GM21360 (cell line): ENCODE measurements around the gene ZGPAT.
"Not testable (repeated sequence)": the region's sequence is repeated elsewhere in the genome, so short reads cannot be mapped to it uniquely, and the experiment has no call there.

Experiments
- ATAC-seq: cut with Tn5 transposase; IDR thresholded peaks from one replicate; pipeline ENCODE4 v1.9.1; 2021; ENCODE audit warnings: mild to moderate bottlenecking, moderate library complexity; ENCODE audit not compliant: unreplicated experiment

ZGPAT gene

DNA sequence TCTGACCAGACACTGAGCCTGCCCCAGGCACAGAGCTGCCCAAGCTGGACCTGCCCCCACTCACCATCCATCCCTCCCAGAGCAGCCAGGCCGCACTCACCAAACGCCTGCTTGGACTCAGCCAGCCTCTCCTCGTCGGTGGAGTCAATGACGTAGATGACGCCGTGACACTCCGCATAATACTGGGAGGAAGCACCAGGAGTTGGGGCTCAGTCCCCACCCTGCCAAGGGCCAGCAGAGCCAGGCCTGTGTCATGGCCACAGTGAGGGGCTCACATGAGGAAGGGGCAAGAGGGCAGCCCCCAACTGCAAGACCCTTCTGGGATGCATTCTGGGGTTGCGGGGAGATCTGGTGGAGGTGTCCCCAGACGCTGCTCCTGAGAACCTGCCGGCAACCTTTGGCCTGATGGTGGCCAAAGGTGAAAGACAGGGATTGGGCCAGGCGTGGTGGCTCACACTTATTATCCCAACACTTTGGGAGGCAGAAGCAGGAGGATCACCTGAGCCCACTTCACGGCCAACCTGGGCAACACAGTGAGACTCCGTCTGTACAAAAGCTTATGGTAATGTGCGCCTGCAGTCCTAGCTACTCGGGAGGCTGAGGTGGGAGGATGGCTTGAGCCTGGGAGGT lies 5.7 kb upstream of the ZGPAT start:
- no peak for ATAC-seq

DNA sequence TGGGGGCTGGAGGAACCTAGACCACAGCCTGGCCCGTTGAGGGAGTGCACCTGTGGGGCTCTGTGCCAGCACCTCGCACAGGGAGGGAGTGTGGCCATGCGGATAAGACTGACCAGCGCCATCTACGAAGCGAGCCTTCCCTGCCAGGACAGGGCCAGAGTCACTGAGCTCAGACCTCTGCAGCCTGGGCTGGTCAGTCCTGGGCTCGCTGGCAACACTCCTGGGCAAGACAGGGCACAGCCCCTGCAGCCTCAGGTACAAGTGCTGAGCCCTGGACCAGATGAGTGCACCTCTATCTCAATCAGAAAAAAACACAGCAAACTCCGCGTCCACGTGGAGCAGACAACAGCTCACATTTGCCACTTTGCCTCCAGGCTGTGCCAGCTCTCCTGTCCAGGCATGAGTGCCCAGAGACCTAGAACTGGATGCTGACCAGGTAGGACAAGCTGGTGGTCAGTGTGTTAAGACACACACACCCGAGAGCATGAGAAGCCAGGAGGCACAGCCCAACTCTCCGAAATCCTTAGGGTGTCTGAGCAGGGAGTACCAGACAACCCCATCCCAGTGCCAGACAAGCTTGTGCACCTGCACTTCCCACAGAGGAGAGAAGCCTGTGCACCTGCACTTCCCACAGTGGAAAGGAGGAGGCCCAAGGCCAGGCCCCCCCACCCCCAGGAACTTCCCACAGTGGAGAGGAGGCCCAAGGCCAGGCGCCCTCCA lies 4.9 kb upstream of the ZGPAT start:
- no peak for ATAC-seq

DNA sequence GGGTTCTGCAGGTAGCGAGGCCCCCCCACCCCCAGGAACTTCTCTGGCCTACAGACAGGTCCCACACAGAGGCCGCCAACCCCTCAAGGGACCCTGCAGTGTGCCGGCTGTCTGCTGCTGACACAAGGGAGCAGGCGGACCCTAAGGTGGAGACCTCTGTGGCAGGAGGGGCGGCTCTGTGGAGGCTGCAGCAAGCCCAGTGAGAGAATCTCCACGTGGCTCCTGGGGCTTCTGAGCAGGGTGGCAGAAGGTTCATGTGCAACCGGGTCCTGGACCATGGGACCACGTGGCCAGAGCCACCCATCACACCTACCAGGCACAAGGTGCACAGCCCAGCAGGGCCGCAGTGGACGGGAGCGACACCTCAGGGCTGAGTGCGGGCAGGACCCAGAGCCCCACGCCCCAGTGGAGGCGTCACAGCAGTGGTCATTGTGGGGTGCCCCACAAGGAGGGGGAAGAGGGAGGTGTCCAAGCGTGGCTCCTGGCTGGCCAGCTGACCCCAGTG lies 4.3 kb upstream of the ZGPAT start:
- ATAC-seq = no peak

DNA sequence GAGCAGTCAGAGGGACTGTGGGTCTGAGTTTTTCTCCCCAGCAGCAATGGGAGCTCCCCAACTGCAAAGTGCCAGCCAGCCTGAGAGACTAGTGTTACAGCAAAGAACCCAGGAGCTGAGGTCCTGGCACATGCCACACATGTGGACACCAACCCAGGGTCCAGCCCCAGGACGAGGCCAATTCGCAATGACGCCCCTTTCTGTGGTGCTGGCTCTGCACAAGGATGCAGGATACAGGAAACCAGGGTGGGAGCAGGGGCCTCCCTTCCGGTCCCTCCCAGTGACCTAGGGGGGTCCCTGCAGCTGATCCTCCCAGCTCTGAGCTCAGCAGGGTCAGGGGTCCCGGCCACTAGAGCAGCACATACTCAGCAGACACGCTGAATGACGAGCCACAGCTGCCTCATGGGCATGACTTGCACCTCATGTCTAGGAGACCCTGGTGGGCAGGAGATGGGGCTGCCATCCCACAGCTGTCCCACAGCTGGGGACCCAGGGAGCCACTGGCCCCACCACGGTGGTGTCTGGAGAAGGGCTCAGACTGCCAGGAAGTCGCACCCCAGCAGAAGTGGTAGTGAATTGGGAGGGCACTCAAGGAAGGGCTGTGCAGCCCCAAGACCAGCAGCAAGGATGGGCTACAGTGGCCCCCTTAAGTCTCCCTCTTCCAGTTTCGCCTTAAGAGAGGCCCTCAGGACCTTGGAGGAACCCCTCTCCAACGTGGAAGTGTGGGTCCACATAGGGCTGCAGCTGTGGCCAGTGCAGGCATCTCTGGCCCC lies 3.7 kb upstream of the ZGPAT start:
- no peak for ATAC-seq

DNA sequence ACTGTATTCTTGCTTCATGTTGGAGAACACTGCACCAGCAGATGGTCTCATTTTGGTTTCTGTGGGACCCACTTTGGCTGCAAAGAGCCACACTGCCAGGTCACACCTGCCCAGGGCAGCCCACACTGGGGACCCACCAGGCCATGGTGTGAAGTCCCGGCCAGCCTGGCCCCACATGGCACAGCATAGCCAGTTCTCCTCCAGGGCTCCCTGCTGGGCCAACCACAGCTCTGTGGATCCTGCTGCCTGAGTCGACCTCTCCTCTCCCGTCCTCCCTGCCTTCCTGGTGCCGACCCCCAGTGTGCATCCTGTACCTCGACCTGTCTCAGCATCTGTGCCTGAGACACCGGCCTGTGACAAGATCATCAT lies 3.1 kb upstream of the ZGPAT start:
- ATAC-seq = no peak

DNA sequence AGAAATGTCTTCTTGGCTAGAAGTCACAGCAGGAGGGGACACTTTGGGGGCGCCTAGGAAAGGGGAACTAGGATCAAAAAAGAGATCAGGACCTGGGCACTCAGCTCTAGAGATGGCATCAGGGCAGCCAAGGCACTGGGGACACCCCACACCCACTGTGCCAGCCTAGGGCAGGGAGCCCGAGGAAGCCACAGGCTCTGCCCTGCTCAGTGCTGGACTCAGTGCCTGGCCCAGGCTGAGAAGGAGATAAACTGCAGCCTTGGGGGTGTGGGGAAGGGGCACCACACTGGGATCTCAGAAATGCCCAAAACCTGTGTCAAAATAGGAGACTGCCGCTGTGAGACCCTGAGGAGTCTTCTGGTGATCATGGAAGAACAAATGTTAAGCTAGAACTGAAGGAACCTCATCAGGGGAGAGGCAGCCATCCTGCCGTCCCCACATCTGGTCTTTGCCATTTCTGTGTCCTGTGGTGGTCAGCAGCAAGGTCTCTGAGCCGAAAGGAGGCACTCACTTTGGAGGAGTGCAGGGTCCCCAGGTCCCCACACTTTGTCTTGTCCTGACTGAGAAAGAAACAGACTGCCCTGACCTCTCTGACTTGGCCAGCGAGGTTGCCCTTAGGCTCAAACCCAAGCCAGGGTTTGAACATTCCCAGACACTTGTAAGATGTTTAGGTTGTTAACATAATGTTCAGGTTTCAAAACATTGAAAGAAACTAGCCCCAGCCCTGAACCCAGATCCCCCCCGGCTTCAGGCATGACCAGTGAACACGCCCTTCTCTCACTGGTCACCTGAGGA lies 2.4 kb upstream of the ZGPAT start:
- ATAC-seq = no peak

DNA sequence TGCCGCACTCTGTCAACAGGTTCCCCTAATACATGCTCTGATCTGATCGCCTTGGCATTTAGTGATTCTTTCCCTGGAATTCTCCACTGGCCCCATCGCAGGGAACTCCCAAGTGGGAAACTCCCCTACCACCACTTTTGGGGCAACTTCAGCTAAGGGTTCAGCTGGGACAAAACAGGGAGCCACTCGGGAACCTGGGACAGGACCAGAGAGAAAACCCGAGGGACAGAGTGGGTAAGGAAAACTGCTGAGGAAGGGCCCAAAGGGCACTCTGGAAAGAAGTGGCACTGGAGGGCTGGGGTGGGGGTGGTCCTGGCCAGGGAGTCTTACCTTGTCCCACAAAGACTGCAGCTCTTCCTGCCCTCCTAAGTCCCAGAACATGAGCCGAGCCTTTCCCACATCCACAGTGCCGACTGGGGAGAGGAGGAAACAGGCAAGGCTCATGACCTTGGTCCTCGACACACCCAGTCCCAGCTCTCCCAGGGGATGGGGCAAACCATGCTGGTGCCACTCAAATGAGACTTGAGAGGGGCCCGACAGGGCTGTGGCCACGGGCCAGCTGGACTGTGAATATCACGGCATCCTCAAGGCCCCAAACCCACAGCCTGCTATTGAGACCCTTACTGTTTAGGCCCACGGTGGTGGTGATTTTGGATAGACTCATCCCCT lies 1.7 kb upstream of the ZGPAT start:
- no peak for ATAC-seq

DNA sequence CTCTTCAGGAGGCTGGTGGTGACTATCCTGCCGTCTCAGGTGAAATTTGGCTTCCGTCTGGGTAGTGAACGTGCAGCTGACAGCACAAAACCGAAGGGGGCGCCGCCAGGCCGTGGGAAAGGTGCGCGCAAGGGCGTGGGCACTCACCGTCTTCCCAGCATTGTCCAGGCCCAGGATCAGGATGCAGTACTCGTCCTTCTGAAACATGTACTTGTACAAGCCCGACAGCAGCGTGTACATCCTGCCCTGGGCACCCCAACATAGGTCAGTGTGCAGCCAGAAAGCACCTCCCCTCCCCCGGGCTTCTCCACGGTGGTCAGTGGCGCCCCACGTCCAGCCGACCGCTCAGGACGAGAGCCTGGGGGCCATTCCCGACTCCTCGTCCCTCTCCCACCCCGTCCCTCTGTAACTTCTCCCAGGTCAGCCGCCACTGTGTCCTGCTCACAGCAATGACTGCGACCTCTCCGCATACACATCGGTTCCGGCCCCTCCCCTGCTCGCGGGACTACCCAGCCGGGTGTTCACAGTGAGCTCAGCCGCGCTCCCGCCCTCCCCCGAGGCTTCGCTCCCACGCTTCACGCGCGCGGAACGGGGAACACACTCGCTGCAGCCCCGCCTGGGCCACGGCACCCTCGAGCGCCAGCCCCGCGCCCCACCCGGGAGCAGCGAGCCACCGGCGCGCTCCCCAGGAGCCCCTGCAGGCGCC lies 834 bp upstream of the ZGPAT start:
- peak; percentile 29 for ATAC-seq

DNA sequence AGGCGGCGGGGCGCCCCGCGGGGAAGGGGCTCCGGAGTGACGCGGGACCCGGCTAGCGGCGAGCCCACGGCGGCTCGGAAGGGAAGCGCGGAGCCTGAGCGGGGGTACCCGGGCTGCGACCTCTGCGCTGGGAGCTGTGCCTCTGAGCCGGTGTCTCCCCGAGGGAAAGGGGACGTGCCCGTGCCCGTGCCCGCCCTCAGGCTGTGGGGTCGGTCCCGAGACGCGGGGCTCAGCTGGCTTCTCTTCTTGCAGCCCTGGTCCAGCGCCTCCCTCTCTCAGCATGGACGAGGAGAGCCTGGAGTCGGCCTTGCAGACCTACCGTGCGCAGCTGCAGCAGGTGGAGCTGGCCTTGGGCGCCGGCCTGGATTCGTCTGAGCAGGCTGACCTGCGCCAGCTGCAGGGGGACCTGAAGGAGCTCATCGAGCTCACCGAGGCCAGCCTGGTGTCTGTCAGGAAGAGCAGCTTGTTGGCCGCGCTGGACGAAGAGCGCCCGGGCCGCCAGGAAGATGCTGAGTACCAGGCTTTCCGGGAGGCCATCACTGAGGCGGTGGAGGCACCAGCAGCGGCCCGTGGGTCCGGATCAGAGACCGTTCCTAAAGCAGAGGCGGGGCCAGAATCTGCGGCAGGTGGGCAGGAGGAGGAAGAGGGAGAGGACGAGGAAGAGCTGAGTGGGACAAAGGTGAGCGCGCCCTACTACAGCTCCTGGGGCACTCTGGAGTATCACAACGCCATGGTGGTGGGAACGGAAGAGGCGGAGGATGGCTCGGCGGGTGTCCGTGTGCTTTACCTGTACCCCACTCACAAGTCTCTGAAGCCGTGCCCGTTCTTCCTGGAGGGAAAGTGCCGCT lies 686 bp downstream of the ZGPAT start:
- no peak for ATAC-seq

DNA sequence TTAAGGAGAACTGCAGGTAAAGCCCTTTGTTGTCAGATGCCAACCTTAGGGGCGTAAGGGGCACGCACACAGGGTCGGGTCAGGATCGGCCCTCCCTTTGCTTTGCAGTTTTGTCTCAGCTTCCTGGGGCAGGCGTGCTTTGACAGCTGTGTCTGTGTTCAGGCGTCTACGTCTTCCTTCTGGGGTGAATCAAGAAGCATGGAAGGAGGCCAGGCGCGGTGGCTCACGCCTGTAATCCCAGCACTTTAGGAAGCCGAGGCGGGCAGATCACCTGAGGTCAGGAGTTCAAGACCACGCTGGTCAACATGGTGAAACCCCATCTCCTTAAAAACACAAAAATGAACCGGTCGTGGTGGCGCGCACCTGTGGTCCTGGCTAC lies 1.3 kb downstream of the ZGPAT start:
- ATAC-seq = no peak

DNA sequence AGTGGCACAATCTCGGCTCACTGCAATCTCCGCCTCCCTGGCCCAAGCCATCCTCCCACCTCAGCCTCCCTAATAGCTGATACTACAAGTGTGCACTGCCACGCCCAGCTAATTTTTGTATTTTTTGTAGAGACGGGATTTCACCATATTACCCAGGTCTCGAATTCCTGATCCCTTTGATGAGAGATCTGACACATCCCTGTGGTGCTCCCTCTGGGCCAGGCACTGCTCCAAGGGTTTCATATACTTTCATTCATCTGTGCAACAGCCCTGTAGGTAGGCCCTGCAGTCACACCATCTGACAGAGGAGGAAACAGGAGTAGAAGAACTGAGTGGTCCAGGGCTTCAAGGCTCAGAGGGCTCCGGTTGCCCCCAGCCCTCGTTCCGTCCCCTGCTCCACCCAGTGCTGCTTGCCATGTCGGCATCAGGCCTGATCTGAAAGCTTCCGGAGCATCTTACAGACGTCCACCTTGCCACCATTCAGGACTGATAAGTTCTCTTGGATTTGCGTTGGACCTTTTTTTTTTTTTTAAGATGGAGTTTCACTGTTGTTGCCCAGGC lies 3.3 kb downstream of the ZGPAT start:
- no peak for ATAC-seq

DNA sequence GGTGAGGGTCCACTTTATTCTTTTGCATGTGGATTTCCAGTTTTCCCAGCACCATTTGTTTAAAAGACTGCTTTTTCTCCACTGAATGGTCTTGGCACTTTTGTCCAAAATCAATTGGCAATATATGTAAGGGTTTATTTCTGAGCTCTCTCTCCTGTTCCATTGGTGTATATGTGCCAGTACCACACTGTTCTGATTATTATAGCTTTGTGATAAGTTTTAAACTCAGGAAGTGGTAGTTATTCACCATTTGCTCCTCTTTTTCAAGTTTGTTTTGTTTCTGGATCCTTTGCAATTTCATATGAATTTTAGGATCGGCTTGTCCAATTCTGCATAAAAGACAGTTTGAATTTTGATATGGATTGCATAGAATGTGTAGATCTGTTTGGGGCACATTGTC lies 4.4 kb downstream of the ZGPAT start:
- ATAC-seq = no peak

DNA sequence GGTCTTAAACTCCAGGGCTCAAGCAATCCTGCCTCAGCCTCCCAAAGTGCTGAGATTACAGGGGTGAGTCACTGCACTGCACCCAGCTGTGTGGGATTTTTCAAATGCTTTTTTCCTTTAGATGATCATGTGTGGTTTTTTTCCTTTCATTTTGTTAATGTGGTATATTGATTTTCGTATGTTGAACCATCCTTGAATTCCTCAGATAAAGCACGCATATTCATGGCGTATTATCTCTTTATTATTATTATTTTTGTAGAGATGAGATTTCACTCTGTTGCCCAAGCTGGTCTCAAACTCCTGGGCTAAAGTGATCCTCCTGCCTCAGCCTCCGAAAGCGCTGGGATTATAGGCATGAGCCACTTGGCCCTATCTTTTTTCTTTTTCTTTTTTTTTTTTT lies 7.0 kb downstream of the ZGPAT start:
- no peak for ATAC-seq

DNA sequence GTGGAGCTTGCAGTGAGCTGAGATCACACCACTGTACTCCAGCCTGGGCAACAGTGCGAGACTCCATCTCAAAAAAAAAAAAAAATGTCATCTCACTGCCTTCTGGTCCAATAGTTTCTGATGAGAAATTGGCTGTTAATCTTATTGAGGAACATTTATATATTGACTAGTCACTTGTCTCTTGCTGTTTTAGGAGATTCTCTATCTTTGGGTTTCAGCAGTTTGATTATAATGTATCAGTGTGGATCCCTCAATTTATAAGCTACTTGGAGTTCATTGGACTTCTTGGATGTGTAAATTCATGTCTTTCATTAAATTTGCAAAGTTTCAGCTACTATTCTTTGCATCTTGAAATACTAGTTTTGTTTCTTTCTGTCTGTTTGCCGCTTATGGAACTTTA lies 11.2 kb downstream of the ZGPAT start:
- ATAC-seq = no peak

DNA sequence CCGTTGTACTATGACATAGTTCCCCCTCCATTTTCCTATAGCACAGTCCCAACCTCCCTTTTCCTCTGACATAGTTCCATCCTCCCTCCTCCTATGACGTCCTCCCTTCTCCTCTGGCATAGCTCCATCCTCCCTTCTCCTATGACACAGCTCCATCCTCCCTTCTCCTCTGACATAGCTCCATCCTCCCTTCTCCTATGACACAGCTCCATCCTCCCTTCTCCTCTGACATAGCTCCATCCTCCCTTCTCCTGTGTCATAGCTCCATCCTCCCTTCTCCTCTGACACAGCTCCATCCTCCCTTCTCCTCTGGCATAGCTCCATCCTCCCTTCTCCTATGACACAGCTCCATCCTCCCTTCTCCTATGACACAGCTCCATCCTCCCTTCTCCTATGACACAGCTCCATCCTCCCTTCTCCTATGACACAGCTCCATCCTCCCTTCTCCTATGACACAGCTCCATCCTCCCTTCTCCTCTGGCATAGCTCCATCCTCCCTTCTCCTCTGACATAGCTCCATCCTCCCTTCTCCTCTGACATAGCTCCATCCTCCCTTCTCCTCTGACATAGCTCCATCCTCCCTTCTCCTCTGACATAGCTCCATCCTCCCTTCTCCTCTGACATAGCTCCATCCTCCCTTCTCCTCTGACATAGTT lies 15.3 kb downstream of the ZGPAT start:
- ATAC-seq = not testable (repeated sequence)

DNA sequence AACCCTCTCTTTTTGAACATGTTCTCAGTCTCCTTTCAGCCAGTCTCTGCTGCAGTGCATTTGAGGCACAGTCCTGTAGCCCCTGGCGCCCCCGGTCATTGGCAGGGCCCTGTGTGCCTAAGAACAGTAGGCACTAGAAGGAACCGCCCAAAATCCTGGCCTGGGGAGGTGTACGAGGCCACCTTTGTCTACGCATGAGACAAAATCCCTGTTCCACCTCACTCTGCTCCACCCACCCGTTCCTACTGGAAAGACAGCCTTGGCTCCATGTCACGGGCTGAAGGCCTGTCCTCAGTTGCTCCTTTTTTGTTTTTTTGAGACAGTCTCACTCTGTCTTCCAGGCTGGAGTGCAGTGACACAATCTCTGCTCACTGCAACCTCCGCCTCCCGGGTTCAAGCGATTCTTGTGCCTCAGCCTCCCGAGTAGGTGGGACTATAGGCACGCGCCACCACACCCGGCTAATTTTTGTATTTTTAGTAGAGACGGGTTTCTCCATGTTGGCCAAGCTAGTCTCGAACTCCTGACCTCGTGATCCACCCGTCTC lies 22.4 kb downstream of the ZGPAT start:
- ATAC-seq = not testable (repeated sequence)

DNA sequence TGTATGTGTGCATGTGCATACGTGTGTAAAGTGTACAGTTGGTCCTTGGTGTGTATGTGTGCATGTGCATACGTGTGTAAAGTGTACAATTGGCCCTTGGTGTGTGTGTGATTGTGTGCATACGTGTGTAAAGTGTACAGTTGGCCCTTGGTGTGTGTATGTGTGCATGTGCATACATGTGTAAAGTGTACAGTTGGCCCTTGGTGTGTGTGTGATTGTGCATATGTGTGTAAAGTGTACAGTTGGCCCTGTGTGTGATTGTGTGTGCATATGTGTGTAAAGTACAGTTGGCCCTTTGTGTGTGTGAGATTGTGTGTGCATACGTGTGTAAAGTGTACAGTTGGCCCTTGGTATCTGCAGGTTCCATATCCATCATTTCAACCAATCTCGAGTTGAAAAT lies 23.6 kb downstream of the ZGPAT start:
- no peak for ATAC-seq
